Measurements from ENCODE around the gene NTRK3. TPM values are rescaled to one million over a fixed set of nuclear protein-coding genes. Genes with fewer than 3 reads are reported as not detected.

Gene NTRK3
- total RNA-seq, 2 donors from 2014 or later: 4.2 to 7.2 TPM

GRCh38 chr15:88177451-88177850 lies 79.1 kb downstream of the NTRK3 start:
- Histone ChIP-seq H3K9me3 (no peaks in the 10 kb centered on the region), H3K4me3 (no peak overlapping the region), H3K36me3 (no peaks in the 10 kb centered on the region), H3K27ac (no peak overlapping the region), H3K27me3 (replicated peaks; ENCODE audit: insufficient read depth) (no peaks in the 10 kb centered on the region), H3K4me1 (replicated peaks) (no peaks in the 10 kb centered on the region)
- 59% methylated on average over 1 of the region's 1 CpG for WGBS
- TF ChIP-seq POLR2A (IDR thresholded peaks at IDR 0.05) (no peak), POLR2AphosphoS5 (IDR thresholded peaks at IDR 0.05) (no peak), CTCF (IDR thresholded peaks at IDR 0.05) (no peak)
- intact Hi-C loops (cut with DNase I): no loop called here
- DNase-seq (ENCODE audit: low spot score): no peak

GRCh38 chr15:88174571-88174970 lies 82.0 kb downstream of the NTRK3 start:
- no peak overlapping the region for H3K4me3 ChIP-seq
- no peak overlapping the region for H3K27ac ChIP-seq
- no peaks in the 10 kb centered on the region for H3K27me3 ChIP-seq (replicated peaks; ENCODE audit: insufficient read depth)
- no peak for DNase-seq (ENCODE audit: low spot score)
- H3K9me3 ChIP-seq: no peaks in the 10 kb centered on the region
- intact Hi-C loops (cut with DNase I): no loop called here
- no peaks in the 10 kb centered on the region for H3K36me3 ChIP-seq
- 70% methylated on average over 4 of the region's 4 CpGs for WGBS
- TF ChIP-seq POLR2A (IDR thresholded peaks at IDR 0.05): no peak
- TF ChIP-seq CTCF (IDR thresholded peaks at IDR 0.05): no peak
- TF ChIP-seq POLR2AphosphoS5 (IDR thresholded peaks at IDR 0.05): no peak
- H3K4me1 ChIP-seq (replicated peaks): no peaks in the 10 kb centered on the region

GRCh38 chr15:88166082-88166993 lies 90.2 kb downstream of the NTRK3 start:
- H3K36me3 ChIP-seq: no peaks in the 10 kb centered on the region
- 42% methylated on average over 9 of the region's 9 CpGs for WGBS
- TF ChIP-seq POLR2A (IDR thresholded peaks at IDR 0.05): no peak
- no peak for TF ChIP-seq CTCF (IDR thresholded peaks at IDR 0.05)
- no peak for TF ChIP-seq POLR2AphosphoS5 (IDR thresholded peaks at IDR 0.05)
- intact Hi-C loops (cut with DNase I): no loop called here
- no peak overlapping the region for H3K27ac ChIP-seq
- H3K4me3 ChIP-seq: no peak overlapping the region
- no peaks in the 10 kb centered on the region for H3K27me3 ChIP-seq (replicated peaks; ENCODE audit: insufficient read depth)
- no peak for DNase-seq (ENCODE audit: low spot score)
- H3K9me3 ChIP-seq: no peaks in the 10 kb centered on the region
- no peaks in the 10 kb centered on the region for H3K4me1 ChIP-seq (replicated peaks)

GRCh38 chr15:88161636-88162035 lies 94.9 kb downstream of the NTRK3 start:
- Histone ChIP-seq H3K36me3 (no peaks in the 10 kb centered on the region), H3K27me3 (replicated peaks; ENCODE audit: insufficient read depth) (no peaks in the 10 kb centered on the region), H3K4me1 (replicated peaks) (no peaks in the 10 kb centered on the region), H3K9me3 (no peaks in the 10 kb centered on the region), H3K4me3 (no peak overlapping the region), H3K27ac (no peak overlapping the region)
- 84% methylated on average over 2 of the region's 2 CpGs for WGBS
- no peak for DNase-seq (ENCODE audit: low spot score)
- TF ChIP-seq POLR2AphosphoS5 (IDR thresholded peaks at IDR 0.05) (no peak), CTCF (IDR thresholded peaks at IDR 0.05) (no peak), POLR2A (IDR thresholded peaks at IDR 0.05) (no peak)
- intact Hi-C loops (cut with DNase I): no loop called here

GRCh38 chr15:88155310-88155709 lies 101.2 kb downstream of the NTRK3 start:
- intact Hi-C loops (cut with DNase I): no loop called here
- Histone ChIP-seq H3K4me1 (replicated peaks) (no peaks in the 10 kb centered on the region), H3K27me3 (replicated peaks; ENCODE audit: insufficient read depth) (no peaks in the 10 kb centered on the region), H3K27ac (no peak overlapping the region), H3K36me3 (no peaks in the 10 kb centered on the region), H3K4me3 (no peak overlapping the region), H3K9me3 (no peaks in the 10 kb centered on the region)
- no peak for DNase-seq (ENCODE audit: low spot score)
- WGBS: 75% methylated on average over 2 of the region's 2 CpGs
- TF ChIP-seq CTCF (IDR thresholded peaks at IDR 0.05) (no peak), POLR2A (IDR thresholded peaks at IDR 0.05) (no peak), POLR2AphosphoS5 (IDR thresholded peaks at IDR 0.05) (no peak)

All from prostate gland (tissue), 2 donors.